Limb (tissue), 2 donors: Measurements from ENCODE around the gene ODC1.
"Not testable (repeated sequence)": the region's sequence is repeated elsewhere in the genome, so short reads cannot be mapped to it uniquely, and the experiment has no call there.

Experiments used
- DNase-seq, 2 donors: peaks; one replicate each; pipeline ENCODE4 v3.0.0-alpha.2; 2016; ENCODE audit errors: extremely low spot score in 2 of 2

Gene ODC1

GRCh38 chr2:10447895-10448575, at the start of gene ODC1:
Gene ODC1, minus strand, starts transcription at chr2:10448327. Its CDS starts 3,295 bp downstream, at chr2:10445032.
- peak; percentile 93 to 97 for DNase-seq

- peak; percentile 64 to 72 for DNase-seq
Observed at GRCh38 chr2:10497797-10498251, 49.7 kb upstream of the ODC1 start.

- no peak for DNase-seq
Observed at GRCh38 chr2:10495988-10496313, 47.8 kb upstream of the ODC1 start.

GRCh38 chr2:10495311-10495987, 47.3 kb upstream of the ODC1 start:
- DNase-seq = no peak

- no peak for DNase-seq
Observed at GRCh38 chr2:10494351-10495066, 46.4 kb upstream of the ODC1 start.

GRCh38 chr2:10493634-10494281, 45.6 kb upstream of the ODC1 start:
- no peak for DNase-seq

- DNase-seq = no peak
Observed at GRCh38 chr2:10493075-10493633, 45.0 kb upstream of the ODC1 start.

GRCh38 chr2:10490806-10491291, 42.7 kb upstream of the ODC1 start:
- DNase-seq = no peak

GRCh38 chr2:10489842-10490555, 41.9 kb upstream of the ODC1 start:
- no peak for DNase-seq

GRCh38 chr2:10488142-10488541, 40.0 kb upstream of the ODC1 start:
- DNase-seq = not testable (repeated sequence)

GRCh38 chr2:10487741-10488104, 39.6 kb upstream of the ODC1 start:
- DNase-seq = not testable (repeated sequence)

GRCh38 chr2:10487081-10487740, 39.1 kb upstream of the ODC1 start:
- DNase-seq = no peak

GRCh38 chr2:10486601-10487079, 38.5 kb upstream of the ODC1 start:
- no peak for DNase-seq

GRCh38 chr2:10486091-10486490, 38.0 kb upstream of the ODC1 start:
- no peak for DNase-seq

GRCh38 chr2:10482913-10483312, 34.8 kb upstream of the ODC1 start:
- no peak for DNase-seq

GRCh38 chr2:10482460-10482859, 34.3 kb upstream of the ODC1 start:
- no peak for DNase-seq

GRCh38 chr2:10481666-10482157, 33.6 kb upstream of the ODC1 start:
- no peak for DNase-seq

GRCh38 chr2:10481055-10481665, 33.0 kb upstream of the ODC1 start:
- DNase-seq = no peak

- DNase-seq = no peak
Observed at GRCh38 chr2:10480359-10480949, 32.3 kb upstream of the ODC1 start.
